DMS79 (cell line): ENCODE measurements around the gene IFT22.
"Not testable (repeated sequence)": the region's sequence is repeated elsewhere in the genome, so short reads cannot be mapped to it uniquely, and the experiment has no call there.

Source experiments
- DNase-seq: peaks from one replicate; lab custom pipeline; 2025; lab: John Stamatoyannopoulos, UW

The IFT22 gene

GRCh38 chr7:101278461-101279292 is 42.9 kb downstream of the IFT22 start:
- no peak for DNase-seq

- no peak for DNase-seq
Measured at GRCh38 chr7:101277155-101277554, 44.5 kb downstream of the IFT22 start.

GRCh38 chr7:101273206-101273605 is 48.4 kb downstream of the IFT22 start:
- DNase-seq: no peak

- no peak for DNase-seq
Measured at GRCh38 chr7:101271021-101271420, 50.6 kb downstream of the IFT22 start.

GRCh38 chr7:101269664-101270063 is 51.9 kb downstream of the IFT22 start:
- DNase-seq: no peak

- DNase-seq: no peak
Measured at GRCh38 chr7:101265622-101266516, 55.7 kb downstream of the IFT22 start.

- DNase-seq: not testable (repeated sequence)
Measured at GRCh38 chr7:101264102-101264706, 57.4 kb downstream of the IFT22 start.
